Bronchial epithelial cell (primary cell): ENCODE results near the gene MTSS2. TPM values are rescaled to one million over a fixed set of nuclear protein-coding genes. Genes with fewer than 3 reads are reported as not detected.

Experiments
- DNase-seq: peaks from one replicate; pipeline ENCODE4 v3.0.0-alpha.2; 2010; ENCODE audit warnings: low read depth
- FAIRE-seq: peaks from 2 replicates; lab custom pipeline; 2011; peaks lifted over from hg19 to GRCh38; lab: Jason Lieb, UNC
- H3K27me3 ChIP-seq: 2 replicates; pipeline ENCODE4 v1.5.1; 2011; ENCODE audit warnings: low read length; ENCODE audit not compliant: control insufficient read depth, insufficient read depth
- H3K36me3 ChIP-seq: 2 replicates; pipeline ENCODE4 v1.5.1; 2011; ENCODE audit warnings: low read length; ENCODE audit not compliant: control insufficient read depth, insufficient read depth
- H3K4me3 ChIP-seq: 2 replicates; pipeline ENCODE4 v1.5.1; 2011; ENCODE audit warnings: mild to moderate bottlenecking, low read depth, low read length, control low read depth
- CTCF ChIP-seq: IDR thresholded peaks from 2 replicates; pipeline ENCODE4 v1.5.1; 2011; ENCODE audit warnings: mild to moderate bottlenecking, moderate library complexity, low read length, control low read depth, inconsistent platforms; ENCODE audit not compliant: insufficient read depth, severe bottlenecking
- total RNA-seq: library from RNA; depleted of rRNA; stranded (reverse); fragments of >200 nt; gene quantifications from 2 replicates; pipeline ENCODE4 v1.2.1, GENCODE V29; 2014

Gene MTSS2
- total RNA-seq, 1 donor from 2014 or later, result 20.0 TPM

- no peak overlapping the region for H3K4me3 ChIP-seq
- FAIRE-seq (no peak), DNase-seq (no peak)
- H3K36me3 ChIP-seq, result no peaks in the 10 kb centered on the region
- TF ChIP-seq CTCF, result no peak
- H3K27me3 ChIP-seq, result no peaks in the 10 kb centered on the region
Measured at GRCh38 chr16:70692873-70693671, 7.2 kb upstream of the MTSS2 start.

DNA sequence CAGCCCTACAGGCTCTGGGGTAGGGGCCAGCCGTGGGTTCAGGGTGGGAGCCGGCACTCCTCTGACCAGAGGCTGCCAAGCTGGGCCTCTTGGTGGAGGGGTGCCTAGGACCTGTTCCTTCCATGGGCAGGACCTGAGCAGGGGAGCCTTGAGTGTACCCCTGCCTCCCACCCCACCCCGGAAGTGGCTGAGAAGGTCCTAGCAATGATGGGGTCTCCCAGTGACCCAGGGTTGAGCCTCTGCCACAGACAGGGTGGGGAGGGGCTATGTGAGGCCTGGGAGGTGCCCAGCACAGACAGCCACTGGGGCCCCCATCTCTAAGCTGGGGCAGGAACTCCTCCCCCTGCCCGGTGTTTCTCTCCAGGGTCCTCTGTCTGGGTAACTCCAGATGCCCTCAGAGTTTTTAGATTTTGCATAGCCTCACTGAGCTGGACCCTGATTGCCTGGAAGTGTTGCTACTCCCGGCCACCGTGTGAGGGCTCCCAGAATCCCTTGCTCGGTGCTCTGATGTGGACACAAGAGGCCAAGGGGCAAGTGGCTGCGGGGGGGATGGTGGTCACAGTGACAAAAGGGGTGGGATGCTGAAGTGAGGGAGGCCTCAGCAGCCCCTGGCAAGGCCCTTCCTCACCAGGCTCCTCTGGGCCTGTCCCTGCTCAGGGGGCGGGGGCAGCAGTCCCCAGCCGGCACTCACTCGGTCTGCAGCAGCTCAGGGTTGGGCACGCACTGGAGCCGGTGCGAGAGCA, 6.4 kb upstream of the MTSS2 start:
- no peaks in the 10 kb centered on the region for H3K27me3 ChIP-seq
- DNase-seq (no peak), FAIRE-seq (no peak)
- H3K36me3 ChIP-seq, result no peaks in the 10 kb centered on the region
- no peak for TF ChIP-seq CTCF
- H3K4me3 ChIP-seq, result no peak overlapping the region

DNA sequence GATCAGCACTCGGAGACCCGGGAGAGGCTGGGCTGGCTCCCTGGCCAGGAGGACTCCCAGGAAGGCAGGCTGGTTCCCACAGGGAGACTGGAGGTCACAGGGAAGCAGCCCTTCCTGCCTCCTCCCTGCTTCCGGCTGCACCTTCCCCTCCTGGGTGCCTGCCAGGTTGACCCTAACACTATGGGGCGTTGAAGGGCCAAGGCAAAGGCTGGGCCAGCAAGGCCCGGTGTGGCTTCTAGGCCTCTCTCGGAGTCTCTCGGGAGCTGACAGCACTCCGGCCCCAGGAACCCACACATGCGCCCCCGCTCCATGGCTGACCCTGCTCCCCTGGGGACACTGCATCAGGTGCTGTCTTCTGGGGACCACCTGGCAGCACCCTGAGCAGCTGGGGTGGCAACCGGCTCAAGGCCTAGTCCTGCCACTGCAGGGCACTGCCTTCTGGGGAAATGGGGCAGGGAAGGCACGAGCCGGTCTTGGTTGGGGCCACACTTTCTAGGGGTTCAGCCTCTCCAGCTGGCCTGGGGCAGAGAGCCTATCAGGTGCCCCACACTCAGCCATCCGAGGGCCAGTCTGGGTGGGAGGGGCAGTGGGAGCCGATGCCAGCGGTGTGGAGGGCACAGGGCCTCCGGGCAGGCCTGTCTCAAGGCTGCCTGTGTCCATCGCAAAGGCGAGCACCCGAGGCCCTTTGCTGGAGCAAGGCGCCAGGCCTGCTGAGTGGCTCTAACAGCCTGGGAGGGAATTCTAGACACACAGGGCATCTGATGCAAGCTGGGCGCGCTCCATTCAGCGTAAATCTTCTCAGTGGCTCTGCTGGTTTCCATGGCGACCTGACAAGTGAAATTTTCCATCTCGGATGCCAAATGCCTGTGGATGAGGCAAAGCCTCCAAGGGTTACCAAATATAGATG, 5.6 kb upstream of the MTSS2 start:
- Histone ChIP-seq H3K27me3 (no peaks in the 10 kb centered on the region), H3K4me3 (no peak overlapping the region), H3K36me3 (no peaks in the 10 kb centered on the region)
- no peak for FAIRE-seq
- no peak for DNase-seq
- no peak for TF ChIP-seq CTCF

DNA sequence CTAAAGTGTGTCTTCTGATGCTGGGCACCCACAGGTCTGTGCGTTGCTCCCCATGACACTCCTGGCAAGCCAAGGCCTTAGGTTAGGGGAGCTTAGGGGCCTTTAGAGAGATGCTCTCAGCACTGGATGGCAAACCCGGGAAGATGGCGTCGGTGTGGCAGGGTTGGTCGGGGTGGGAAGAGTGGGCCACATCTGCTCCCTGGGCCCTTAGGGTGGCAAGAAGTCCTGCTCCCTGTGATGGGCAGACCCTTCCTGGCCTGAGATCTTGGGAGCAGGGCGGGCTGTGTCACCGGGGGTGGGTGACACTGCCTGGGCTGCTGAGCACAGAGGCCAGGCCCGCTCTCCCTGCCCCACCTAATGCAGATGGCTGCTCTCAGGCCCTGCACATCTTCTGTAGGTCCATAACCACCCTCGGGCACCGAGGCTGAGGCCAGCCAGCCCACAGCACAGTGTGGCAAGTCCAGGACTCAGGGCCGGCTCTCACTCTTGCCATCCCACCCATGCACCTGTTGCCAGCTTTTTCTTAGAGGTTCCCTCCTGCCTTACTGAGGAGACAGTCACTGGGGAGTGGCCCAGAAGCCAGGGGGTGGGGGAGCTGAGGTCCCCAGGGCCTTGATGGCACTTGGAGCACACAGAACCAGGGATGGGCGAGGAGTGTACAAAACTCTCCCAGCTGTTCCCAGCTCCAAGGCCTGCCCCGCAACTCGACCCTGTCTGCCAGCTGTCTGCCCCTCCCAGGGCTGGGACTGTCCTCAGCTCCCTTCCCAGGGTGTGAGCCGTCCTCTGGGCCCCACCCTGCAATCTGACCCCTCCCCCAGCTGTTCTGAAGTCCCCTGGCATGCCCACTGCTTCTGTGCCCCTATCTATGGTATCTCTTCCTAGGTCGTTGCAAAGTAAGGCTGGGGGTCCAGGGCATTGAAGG, 4.4 kb upstream of the MTSS2 start:
- H3K4me3 ChIP-seq, result no peak overlapping the region
- H3K36me3 ChIP-seq, result no peaks in the 10 kb centered on the region
- no peak for TF ChIP-seq CTCF
- DNase-seq, result no peak
- no peaks in the 10 kb centered on the region for H3K27me3 ChIP-seq
- no peak for FAIRE-seq
